H1 (cell line): ENCODE measurements around the gene TBCB. TPM values are rescaled to one million over a fixed set of nuclear protein-coding genes. Genes with fewer than 3 reads are reported as not detected.

Source experiments
- CTCF ChIA-PET: fragments of 300-600 bp; sonication (Branson Sonifier 250); formaldehyde crosslinking; loops from one replicate; lab custom pipeline; 2021; ENCODE audit not compliant: partially characterized antibody; lab: Charles Lee
- POLR2A ChIA-PET: fragments of 300-600 bp; sonication (Branson Sonifier 250); formaldehyde crosslinking; loops from one replicate; lab custom pipeline; 2021; ENCODE audit warnings: inconsistent platforms; ENCODE audit not compliant: partially characterized antibody; lab: Charles Lee
- DNase-seq, 2 experiments: peaks; one replicate each; pipeline versions ENCODE4 v3.0.0 to v3.0.0-alpha.2; 2010 to 2022; ENCODE audit warnings: low spot score in 2 of 2, low read depth in 1 of 2, mixed read lengths in 1 of 2
- FAIRE-seq: peaks from 2 replicates; lab custom pipeline; 2011; peaks lifted over from hg19 to GRCh38; lab: Jason Lieb, UNC
- H2AFZ ChIP-seq: 2 replicates; pipeline ENCODE4 v1.8.1; 2012; ENCODE audit warnings: low read length, inconsistent platforms
- H2AK5ac ChIP-seq: 2 replicates; pipeline ENCODE4 v1.6.1; 2013; ENCODE audit warnings: low read depth, low read length
- H2BK120ac ChIP-seq: replicated peaks from 2 replicates; pipeline ENCODE3; 2013; ENCODE audit warnings: low read depth, low read length, inconsistent platforms
- H2BK12ac ChIP-seq: 2 replicates; pipeline ENCODE4 v1.6.1; 2013; ENCODE audit warnings: low read depth, low read length
- H2BK15ac ChIP-seq: 2 replicates; pipeline ENCODE4 v1.6.1; 2013; ENCODE audit warnings: low read length
- H2BK20ac ChIP-seq: 2 replicates; pipeline ENCODE4 v1.6.1; 2013; ENCODE audit warnings: low read length
- H2BK5ac ChIP-seq: 2 replicates; pipeline ENCODE4 v1.6.1; 2013; ENCODE audit warnings: low read depth, low read length
- H3K14ac ChIP-seq: 2 replicates; pipeline ENCODE4 v1.6.1; 2013; ENCODE audit warnings: inconsistent platforms; ENCODE audit not compliant: insufficient read length
- H3K18ac ChIP-seq: 2 replicates; pipeline ENCODE4 v1.6.1; 2013; ENCODE audit warnings: low read length; ENCODE audit errors: extremely low read depth
- H3K23ac ChIP-seq: 2 replicates; pipeline ENCODE4 v1.6.1; 2013; ENCODE audit warnings: inconsistent platforms; ENCODE audit not compliant: insufficient read length
- H3K23me2 ChIP-seq: 2 replicates; pipeline ENCODE4 v1.6.1; 2013; ENCODE audit warnings: low read depth, low read length
- H3K27ac ChIP-seq: 2 replicates; pipeline ENCODE4 v1.6.1; 2011; ENCODE audit warnings: low read depth, low read length, inconsistent platforms
- H3K27me3 ChIP-seq, 4 experiments: replicated peaks in 1 of 4; 1 replicate in 1 of 4; 2 replicates in 3 of 4; pipeline versions ENCODE4 v1.6.1 to v1.8.1; 2011 to 2013; ENCODE audit warnings: low read length in 3 of 4, mild to moderate bottlenecking in 3 of 4, inconsistent platforms in 2 of 4, mixed read lengths in 2 of 4, moderate library complexity in 1 of 4; ENCODE audit not compliant: control insufficient read depth in 3 of 4, insufficient read depth in 3 of 4; ENCODE audit errors: extremely low read depth in 1 of 4
- H3K36me3 ChIP-seq, 4 experiments: 2 replicates each; pipeline versions ENCODE4 v1.6.1 to v1.8.1; 2011 to 2013; ENCODE audit warnings: mild to moderate bottlenecking in 4 of 4, low read length in 3 of 4, moderate library complexity in 2 of 4, control low read depth in 1 of 4, inconsistent platforms in 1 of 4; ENCODE audit not compliant: insufficient read depth in 4 of 4, control insufficient read depth in 2 of 4
- H3K4ac ChIP-seq: replicated peaks from 2 replicates; pipeline ENCODE3; 2013; ENCODE audit warnings: low read length, low read depth, mixed read lengths, inconsistent platforms; ENCODE audit not compliant: insufficient read length
- H3K4me1 ChIP-seq, 4 experiments: replicated peaks in 1 of 4; 1 replicate in 1 of 4; 2 replicates in 3 of 4; pipeline versions ENCODE4 v1.6.1 to v1.8.1; 2011 to 2013; ENCODE audit warnings: low read length in 3 of 4, inconsistent platforms in 2 of 4, mixed read lengths in 1 of 4; ENCODE audit not compliant: insufficient read depth in 4 of 4, control insufficient read depth in 3 of 4
- H3K4me2 ChIP-seq, 2 experiments: 2 replicates each; pipeline versions ENCODE4 v1.6.1 to v1.8.1; 2011 to 2013; ENCODE audit warnings: low read depth in 2 of 2, low read length in 2 of 2, control low read depth in 1 of 2, inconsistent platforms in 1 of 2, mild to moderate bottlenecking in 1 of 2; ENCODE audit not compliant: insufficient read depth in 1 of 2
- H3K4me3 ChIP-seq, 4 experiments: fragments of 200-600, 300-600 bp in 1 of 4; sonication (generic), shearing (Covaris generic), sonication (Bioruptor Twin) in 1 of 4; 2 replicates each; pipeline versions ENCODE4 v1.5.1 to v1.8.1; 2011 to 2016; ENCODE audit warnings: low read length in 4 of 4, low read depth in 3 of 4, control low read depth in 2 of 4, inconsistent platforms in 2 of 4, mild to moderate bottlenecking in 2 of 4, mixed read lengths in 1 of 4, moderate library complexity in 1 of 4; ENCODE audit not compliant: insufficient read depth in 2 of 4; ENCODE audit errors: extremely low read depth in 1 of 4
- H3K56ac ChIP-seq: replicated peaks from 2 replicates; pipeline ENCODE3; 2013; ENCODE audit warnings: low read depth, mild to moderate bottlenecking, mixed read lengths, low read length, inconsistent platforms; ENCODE audit not compliant: insufficient read length
- H3K79me1 ChIP-seq: 2 replicates; pipeline ENCODE4 v1.6.1; 2013; ENCODE audit warnings: low read depth, low read length, control low read depth
- H3K79me2 ChIP-seq, 2 experiments: 2 replicates each; pipeline versions ENCODE4 v1.6.1 to v1.8.1; 2012 to 2013; ENCODE audit warnings: low read length in 2 of 2, mild to moderate bottlenecking in 2 of 2, inconsistent platforms in 1 of 2; ENCODE audit not compliant: insufficient read depth in 2 of 2, control insufficient read depth in 1 of 2
- H3K9ac ChIP-seq, 4 experiments: replicated peaks in 1 of 4; 1 replicate in 1 of 4; 2 replicates in 3 of 4; pipeline versions ENCODE4 v1.6.1 to v1.8.1; 2011 to 2013; ENCODE audit warnings: low read depth in 3 of 4, low read length in 3 of 4, control low read depth in 2 of 4, mild to moderate bottlenecking in 2 of 4, moderate library complexity in 2 of 4, inconsistent platforms in 1 of 4; ENCODE audit errors: extremely low read depth in 1 of 4
- H3K9me3 ChIP-seq, 2 experiments: 2 replicates each; pipeline versions ENCODE4 v1.6.1 to v1.8.1; 2012 to 2013; ENCODE audit warnings: mild to moderate bottlenecking in 2 of 2, moderate library complexity in 2 of 2, control low read depth in 1 of 2, inconsistent platforms in 1 of 2, low read depth in 1 of 2, low read length in 1 of 2, mixed read lengths in 1 of 2; ENCODE audit not compliant: insufficient read depth in 2 of 2
- H4K20me1 ChIP-seq, 2 experiments: replicated peaks in 1 of 2; 2 replicates each; pipeline versions ENCODE3 to v1.8.1; 2011 to 2013; ENCODE audit warnings: inconsistent platforms in 2 of 2, low read length in 2 of 2, mild to moderate bottlenecking in 1 of 2; ENCODE audit not compliant: insufficient read depth in 2 of 2, control insufficient read depth in 1 of 2
- H4K5ac ChIP-seq: 2 replicates; pipeline ENCODE4 v1.6.1; 2013; ENCODE audit warnings: low read length, low read depth, mixed read lengths, inconsistent platforms; ENCODE audit not compliant: insufficient read length
- H4K8ac ChIP-seq: 2 replicates; pipeline ENCODE4 v1.8.0; 2013; ENCODE audit warnings: mild to moderate bottlenecking, moderate library complexity, low read length, inconsistent platforms; ENCODE audit not compliant: insufficient read depth; ENCODE audit errors: extremely low read depth
- H4K91ac ChIP-seq: replicated peaks from 2 replicates; pipeline ENCODE3; 2013; ENCODE audit warnings: low read length, mixed read lengths, inconsistent platforms; ENCODE audit not compliant: insufficient read length
- ASH2L ChIP-seq: fragments of 200-600, 300-600 bp; sonication (generic); IDR thresholded peaks from one replicate; pipeline ENCODE4 v1.7.1; 2017; ENCODE audit warnings: low read length
- E2F6 ChIP-seq: IDR thresholded peaks from 2 replicates; pipeline ENCODE4 v1.6.1; 2012; ENCODE audit warnings: inconsistent platforms
- EP300 ChIP-seq, 2 experiments: IDR thresholded peaks; 1 replicate in 1 of 2; 2 replicates in 1 of 2; pipeline ENCODE4 v1.6.1; 2011 to 2012; ENCODE audit warnings: low read depth in 2 of 2, low read length in 2 of 2, mild to moderate bottlenecking in 2 of 2, borderline replicate concordance in 1 of 2, inconsistent platforms in 1 of 2, moderate library complexity in 1 of 2
- MAFK ChIP-seq: IDR thresholded peaks from 2 replicates; pipeline ENCODE4 v1.6.1; 2012; ENCODE audit warnings: low read depth, mild to moderate bottlenecking, improper control_type of control experiment, low read length
- POLR2A ChIP-seq, 2 experiments: IDR thresholded peaks; 1 replicate in 1 of 2; 2 replicates in 1 of 2; pipeline ENCODE4 v1.6.1; 2011; ENCODE audit warnings: low read depth in 2 of 2, low read length in 2 of 2, mild to moderate bottlenecking in 2 of 2; ENCODE audit errors: control extremely low read depth in 1 of 2
- POU5F1 ChIP-seq: IDR thresholded peaks from 2 replicates; pipeline ENCODE4 v1.6.1; 2011; ENCODE audit warnings: low read depth, mild to moderate bottlenecking, low read length, moderate library complexity
- SP1 ChIP-seq: IDR thresholded peaks from 2 replicates; pipeline ENCODE4 v1.6.1; 2011; ENCODE audit warnings: low read depth, low read length
- TCF12 ChIP-seq: IDR thresholded peaks from 2 replicates; pipeline ENCODE4 v1.6.1; 2011; ENCODE audit warnings: low read depth, mild to moderate bottlenecking, low read length
- WGBS, 2 experiments: shearing (Covaris generic) in 1 of 2; methylation state at CpG; one replicate each; pipeline versions ENCODE4 v1.1.6 to v1.1.7; 2013 to 2015; ENCODE audit warnings: low lambda C conversion rate in 2 of 2, mixed read lengths in 2 of 2, inconsistent platforms in 1 of 2, low coverage in 1 of 2, missing lambda C conversion rate in 1 of 2; ENCODE audit not compliant: insufficient replicate concordance in 2 of 2, insufficient coverage in 1 of 2, insufficient read length in 1 of 2; ENCODE audit errors: extremely low coverage in 1 of 2, missing lambda C conversion rate in 1 of 2; 5-methylcytosine and 5-hydroxymethylcytosine counted together
- polyA plus RNA-seq, 7 experiments: library from polyadenylated mRNA; depleted of rRNA in 3 of 7; stranded (reverse) in 5 of 7; unstranded in 2 of 7; fragments of >200 nt in 5 of 7; fragments of 200-250 nt in 2 of 7; gene quantifications; 1 replicate in 5 of 7; 2 replicates in 1 of 7; 4 replicates in 1 of 7; pipeline versions ENCODE4 v1.2.1 to v1.2.3, GENCODE V29; 2011 to 2013; ENCODE audit warnings: missing spikeins in 2 of 7, mixed read lengths in 2 of 7
- total RNA-seq: library from RNA; stranded (reverse); fragmentation: NEBNext Ultra II Directional; extraction: Animal tissue kit (Norgen Biotek cat#: 25700); gene quantifications from 2 replicates; pipeline ENCODE4 v1.2.1, GENCODE V29; 2021

The TBCB gene
- total and polyA plus RNA-seq, 2 of the 8 experiments (the other 6 are each of a cell fraction or from before 2014, with no cell fraction given) = 153 to 286 TPM

- Histone ChIP-seq H3K36me3 (peaks cover 15 to 64% (median 46%) of the 10 kb centered on the region in 4 experiments), H3K79me1 (no peaks in the 10 kb centered on the region), H2BK20ac (no peak overlapping the region), H3K4me1 (no peaks in the 10 kb centered on the region), H3K79me2 (no peaks in the 10 kb centered on the region), H3K9me3 (no peaks in the 10 kb centered on the region), H2AK5ac (no peak overlapping the region), H2BK15ac (no peak overlapping the region), H3K27ac (no peak overlapping the region), H2BK12ac (no peak overlapping the region), H3K14ac (no peak overlapping the region), H3K18ac (no peak overlapping the region), H4K5ac (no peak overlapping the region), H2AFZ (no peak overlapping the region), H3K9ac (no peak overlapping the region), H4K91ac (no peak overlapping the region), H3K4ac (no peak overlapping the region), H3K23me2 (no peaks in the 10 kb centered on the region), H3K27me3 (no peaks in the 10 kb centered on the region), H3K23ac (no peak overlapping the region), H3K4me2 (no peak overlapping the region), H4K20me1 (peaks cover 0 to 2% of the 10 kb centered on the region in 2 experiments), H4K8ac (no peak overlapping the region), H2BK5ac (no peak overlapping the region; the same call in 1 of the 2 replicates), H3K56ac (no peak overlapping the region), H3K4me3 (no peak overlapping the region), H2BK120ac (no peak overlapping the region)
- FAIRE-seq (no peak), DNase-seq (no peak)
- POLR2A ChIA-PET = interaction anchor here (0.6 to 2.5 kb wide), 5 partner anchors 8 to 502 kb away, joined by 3 to 7 read pairs (median 3); no protein-coding TSS in a partner anchor
- CTCF ChIA-PET = interaction anchor here (0.5 to 0.7 kb wide), 2 partner anchors 32 to 208 kb away, joined by 3 read pairs; no protein-coding TSS in a partner anchor
- 92% methylated on average over 6 of the region's 6 CpGs; no CpG with 5 or more reads in 1 of the 2 experiments for WGBS, 2 experiments
- TF ChIP-seq EP300 (IDR thresholded peaks at IDR 0.05; ENCODE audit: borderline replicate concordance in 1 of 2, low read depth in 2 of 2, low read length in 2 of 2) (no peak), POU5F1 (no peak), TCF12 (no peak), SP1 (no peak), ASH2L (no peak), POLR2A (IDR thresholded peaks at IDR 0.05; ENCODE audit: control extremely low read depth in 1 of 2, low read depth in 2 of 2, low read length in 2 of 2) (no peak), MAFK (no peak), E2F6 (no peak)
Observed at GRCh38 chr19:36097036-36097435, 18.2 kb upstream of the TBCB start.
